Measurements from ENCODE around the gene PIH1D1.

Gene PIH1D1

GRCh38 chr19:49489601-49490167 is 38.1 kb upstream of the PIH1D1 start:
- Histone ChIP-seq H3K36me3 (ENCODE audit: control insufficient read depth, insufficient read depth, low read length) (peaks cover 45% of the 10 kb centered on the region), H3K4me1 (ENCODE audit: control insufficient read depth, insufficient read depth, low read length) (peaks cover 3% of the 10 kb centered on the region), H3K9me3 (ENCODE audit: control insufficient read depth, insufficient read depth, low read length) (no peaks in the 10 kb centered on the region), H3K27me3 (ENCODE audit: control insufficient read depth, insufficient read depth, low read length) (no peaks in the 10 kb centered on the region), H3K9ac (ENCODE audit: low read depth, low read length) (peak overlapping the region; percentile 100), H3K4me3 (ENCODE audit: low read depth, low read length) (peak overlapping the region; percentile 100)

DNA sequence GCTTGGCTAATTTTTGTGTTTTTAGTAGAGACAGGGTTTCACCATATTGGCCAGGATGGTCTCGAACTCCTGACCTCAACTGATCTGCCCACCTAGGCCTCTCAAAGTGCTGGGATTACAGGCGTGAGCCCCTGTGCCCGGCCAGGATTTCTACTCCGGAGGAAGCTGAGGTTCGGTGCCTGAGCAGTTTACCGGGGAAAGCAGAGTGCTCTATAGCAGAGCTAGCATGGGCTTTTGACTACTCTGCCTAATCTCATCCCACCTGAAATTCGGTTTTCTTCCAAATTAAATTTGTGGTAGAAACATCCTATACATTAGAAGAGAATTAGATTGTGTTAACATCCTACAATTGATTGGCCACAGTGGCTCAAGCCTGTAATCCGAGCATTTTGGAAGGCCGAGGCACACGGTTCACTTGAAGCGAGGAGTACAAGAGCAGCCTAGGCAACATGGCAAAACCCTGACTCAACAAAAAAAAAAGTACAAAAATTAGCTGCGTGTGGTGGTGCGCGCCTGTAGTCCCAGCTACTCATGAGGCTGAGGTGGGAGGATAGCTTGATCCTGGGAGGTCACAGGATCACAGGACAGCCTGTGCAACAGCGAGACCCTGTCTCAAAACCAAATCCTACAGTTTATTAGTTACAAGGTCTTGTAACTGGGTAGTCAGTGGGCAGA is 37.4 kb upstream of the PIH1D1 start:
- H3K9ac ChIP-seq (ENCODE audit: low read depth, low read length) = peak overlapping the region; percentile 100
- no peaks in the 10 kb centered on the region for H3K27me3 ChIP-seq (ENCODE audit: control insufficient read depth, insufficient read depth, low read length)
- H3K36me3 ChIP-seq (ENCODE audit: control insufficient read depth, insufficient read depth, low read length) = peaks cover 45% of the 10 kb centered on the region
- H3K4me3 ChIP-seq (ENCODE audit: low read depth, low read length) = peak overlapping the region; percentile 100
- H3K4me1 ChIP-seq (ENCODE audit: control insufficient read depth, insufficient read depth, low read length) = peaks cover 3% of the 10 kb centered on the region
- H3K9me3 ChIP-seq (ENCODE audit: control insufficient read depth, insufficient read depth, low read length) = no peaks in the 10 kb centered on the region

GRCh38 chr19:49488046-49488862 is 36.6 kb upstream of the PIH1D1 start:
- Histone ChIP-seq H3K4me3 (ENCODE audit: low read depth, low read length) (peak overlapping the region; percentile 100), H3K9me3 (ENCODE audit: control insufficient read depth, insufficient read depth, low read length) (no peaks in the 10 kb centered on the region), H3K9ac (ENCODE audit: low read depth, low read length) (peak overlapping the region; percentile 100), H3K36me3 (ENCODE audit: control insufficient read depth, insufficient read depth, low read length) (peaks cover 45% of the 10 kb centered on the region), H3K4me1 (ENCODE audit: control insufficient read depth, insufficient read depth, low read length) (peaks cover 3% of the 10 kb centered on the region), H3K27me3 (ENCODE audit: control insufficient read depth, insufficient read depth, low read length) (no peaks in the 10 kb centered on the region)

GRCh38 chr19:49487277-49488045 is 35.8 kb upstream of the PIH1D1 start, which contains the start of gene RPL13A:
TSS of gene RPL13A (plus strand) at chr19:49487608. CDS start at chr19:49487630, 22 bp downstream.
- Histone ChIP-seq H3K4me3 (ENCODE audit: low read depth, low read length) (peak within 1 kb of the TSS; percentile 100), H3K9ac (ENCODE audit: low read depth, low read length) (peak within 1 kb of the TSS; percentile 100), H3K4me1 (ENCODE audit: control insufficient read depth, insufficient read depth, low read length) (peaks cover 3% of the 10 kb centered on the region), H3K9me3 (ENCODE audit: control insufficient read depth, insufficient read depth, low read length) (no peaks in the 10 kb centered on the region), H3K36me3 (ENCODE audit: control insufficient read depth, insufficient read depth, low read length) (peaks cover 45% of the 10 kb centered on the region), H3K27me3 (ENCODE audit: control insufficient read depth, insufficient read depth, low read length) (no peaks in the 10 kb centered on the region)

GRCh38 chr19:49486710-49487276 is 35.2 kb upstream of the PIH1D1 start:
- Histone ChIP-seq H3K27me3 (ENCODE audit: control insufficient read depth, insufficient read depth, low read length) (no peaks in the 10 kb centered on the region), H3K4me1 (ENCODE audit: control insufficient read depth, insufficient read depth, low read length) (peaks cover 3% of the 10 kb centered on the region), H3K9ac (ENCODE audit: low read depth, low read length) (no peak overlapping the region), H3K4me3 (ENCODE audit: low read depth, low read length) (peak overlapping the region; percentile 18), H3K9me3 (ENCODE audit: control insufficient read depth, insufficient read depth, low read length) (no peaks in the 10 kb centered on the region), H3K36me3 (ENCODE audit: control insufficient read depth, insufficient read depth, low read length) (peaks cover 42% of the 10 kb centered on the region)

GRCh38 chr19:49486232-49486631 is 34.6 kb upstream of the PIH1D1 start:
- Histone ChIP-seq H3K9ac (ENCODE audit: low read depth, low read length) (no peak overlapping the region), H3K4me1 (ENCODE audit: control insufficient read depth, insufficient read depth, low read length) (peaks cover 3% of the 10 kb centered on the region), H3K4me3 (ENCODE audit: low read depth, low read length) (no peak overlapping the region), H3K27me3 (ENCODE audit: control insufficient read depth, insufficient read depth, low read length) (no peaks in the 10 kb centered on the region), H3K36me3 (ENCODE audit: control insufficient read depth, insufficient read depth, low read length) (peaks cover 36% of the 10 kb centered on the region), H3K9me3 (ENCODE audit: control insufficient read depth, insufficient read depth, low read length) (no peaks in the 10 kb centered on the region)

- Histone ChIP-seq H3K4me3 (ENCODE audit: low read depth, low read length) (no peak overlapping the region), H3K4me1 (ENCODE audit: control insufficient read depth, insufficient read depth, low read length) (no peaks in the 10 kb centered on the region), H3K9ac (ENCODE audit: low read depth, low read length) (no peak overlapping the region), H3K36me3 (ENCODE audit: control insufficient read depth, insufficient read depth, low read length) (no peaks in the 10 kb centered on the region), H3K27me3 (ENCODE audit: control insufficient read depth, insufficient read depth, low read length) (no peaks in the 10 kb centered on the region), H3K9me3 (ENCODE audit: control insufficient read depth, insufficient read depth, low read length) (no peaks in the 10 kb centered on the region)
These were observed 29.5 kb upstream of the PIH1D1 start for GRCh38 chr19:49481020-49481683.

GRCh38 chr19:49479975-49480628 is 28.5 kb upstream of the PIH1D1 start:
- no peaks in the 10 kb centered on the region for H3K9me3 ChIP-seq (ENCODE audit: control insufficient read depth, insufficient read depth, low read length)
- no peaks in the 10 kb centered on the region for H3K4me1 ChIP-seq (ENCODE audit: control insufficient read depth, insufficient read depth, low read length)
- H3K36me3 ChIP-seq (ENCODE audit: control insufficient read depth, insufficient read depth, low read length) = no peaks in the 10 kb centered on the region
- peaks cover 1% of the 10 kb centered on the region for H3K27me3 ChIP-seq (ENCODE audit: control insufficient read depth, insufficient read depth, low read length)
- H3K9ac ChIP-seq (ENCODE audit: low read depth, low read length) = no peak overlapping the region
- H3K4me3 ChIP-seq (ENCODE audit: low read depth, low read length) = no peak overlapping the region

DNA sequence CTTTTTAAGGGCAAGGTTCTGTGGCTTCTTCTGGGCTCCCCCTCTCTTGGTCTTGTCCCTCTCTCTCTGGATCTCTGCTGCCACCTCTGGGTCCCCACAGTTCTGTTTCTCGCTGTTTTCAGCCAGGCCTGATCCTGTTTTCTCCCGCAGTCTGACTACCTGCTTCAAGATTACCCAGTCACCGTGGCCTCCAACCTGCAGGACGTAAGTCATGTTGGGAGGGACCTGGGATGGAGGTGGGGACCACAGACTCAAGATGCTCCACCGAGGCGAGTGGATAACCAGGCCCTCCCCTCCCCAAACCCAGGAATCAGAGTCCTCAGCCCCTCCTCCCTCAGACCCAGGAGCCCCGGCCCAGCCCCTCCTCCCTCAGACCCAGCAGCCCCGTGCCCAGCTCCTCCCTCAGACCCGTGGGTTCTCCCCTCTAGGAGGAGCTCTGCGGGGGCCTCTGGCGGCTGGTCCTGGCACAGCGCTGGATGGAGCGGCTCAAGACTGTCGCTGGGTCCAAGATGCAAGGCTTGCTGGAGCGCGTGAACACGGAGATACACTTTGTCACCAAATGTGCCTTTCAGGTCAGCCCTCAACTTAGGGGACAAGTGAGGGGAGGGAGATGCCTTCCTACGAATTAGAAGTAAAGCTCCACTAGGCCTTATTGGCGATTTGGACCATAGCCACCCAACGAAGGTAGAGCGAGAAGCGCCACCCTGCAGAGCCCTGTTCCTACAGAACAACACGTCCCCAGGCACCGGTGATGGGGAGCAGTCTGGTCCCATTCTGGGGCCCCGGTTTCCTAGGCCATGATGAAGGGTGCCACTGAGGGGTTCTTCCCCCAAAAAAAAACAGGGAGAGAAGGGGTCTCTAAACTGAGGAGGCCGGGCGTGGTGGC is 24.6 kb upstream of the PIH1D1 start:
- H3K9me3 ChIP-seq (ENCODE audit: control insufficient read depth, insufficient read depth, low read length) = no peaks in the 10 kb centered on the region
- peaks cover 3% of the 10 kb centered on the region for H3K4me1 ChIP-seq (ENCODE audit: control insufficient read depth, insufficient read depth, low read length)
- H3K36me3 ChIP-seq (ENCODE audit: control insufficient read depth, insufficient read depth, low read length) = no peaks in the 10 kb centered on the region
- H3K9ac ChIP-seq (ENCODE audit: low read depth, low read length) = no peak overlapping the region
- H3K27me3 ChIP-seq (ENCODE audit: control insufficient read depth, insufficient read depth, low read length) = peaks cover 7% of the 10 kb centered on the region
- peak overlapping the region; percentile 43 for H3K4me3 ChIP-seq (ENCODE audit: low read depth, low read length)
